Activated B cell treated with CpG ODN at 0.5 μM for 24 hours (primary cell): ENCODE data around the gene CDH16. TPM values are rescaled to one million over a fixed set of nuclear protein-coding genes. Genes with fewer than 3 reads are reported as not detected.

Experiments
- ATAC-seq: fragments of 200-7000 bp; cut with Tn5 transposase; one replicate; pipeline ENCODE4 v1.10.0; 2021; ENCODE audit warnings: low read depth, mild to moderate bottlenecking, moderate library complexity
- CTCF ChIA-PET: fragments of 350-600 bp; sonication (Branson Sonifier 250); formaldehyde crosslinking; loops from one replicate; lab custom pipeline; 2021; ENCODE audit warnings: antibody characterized with exemption; lab: Charles Lee
- POLR2A ChIA-PET: fragments of 350-600 bp; sonication (Branson Sonifier 250); formaldehyde crosslinking; loops from one replicate; lab custom pipeline; 2021; ENCODE audit warnings: antibody characterized with exemption; lab: Charles Lee
- DNase-seq: peaks from one replicate; pipeline ENCODE4 v3.0.0; 2022
- H3K27ac Mint-ChIP-seq: one replicate; pipeline ENCODE4 v1.8.0; 2020; ENCODE audit warnings: mixed read lengths
- H3K27me3 Mint-ChIP-seq: one replicate; pipeline ENCODE4 v1.8.0; 2021; ENCODE audit warnings: mixed read lengths
- H3K36me3 Mint-ChIP-seq: one replicate; pipeline ENCODE4 v1.8.0; 2021; ENCODE audit warnings: low read depth, mixed read lengths
- H3K4me1 Mint-ChIP-seq: one replicate; pipeline ENCODE4 v1.8.0; 2021; ENCODE audit warnings: mixed read lengths
- H3K4me3 Mint-ChIP-seq: one replicate; pipeline ENCODE4 v1.8.0; 2020; ENCODE audit warnings: mild to moderate bottlenecking, mixed read lengths
- H3K9me3 Mint-ChIP-seq: one replicate; pipeline ENCODE4 v1.8.0; 2020; ENCODE audit warnings: mixed read lengths
- CTCF ChIP-seq: fragments of 200-600 bp; IDR thresholded peaks from one replicate; pipeline ENCODE4 v1.8.0; 2022; ENCODE audit warnings: antibody characterized with exemption, mild to moderate bottlenecking
- intact Hi-C: fragments of 100-400 bp; cut with micrococcal nuclease; formaldehyde crosslinking; loops from one replicate; pipeline ENCODE4 v1.15.1; 2024
- total RNA-seq: library from RNA; stranded (reverse); gene quantifications from 2 replicates; pipeline ENCODE4 v1.2.3, GENCODE V29; 2022

The CDH16 gene
- total RNA-seq, 1 donor from 2014 or later: not detected

GRCh38 chr16:66905633-66906539 is 12.8 kb downstream of the CDH16 start:
- ChIA-PET POLR2A (interaction anchor here (1.2 kb wide), 1 partner anchor 37 kb away, joined by 3 read pairs; no protein-coding TSS in a partner anchor), CTCF (no interaction called here)
- intact Hi-C loops: no loop called here
- DNase-seq: no peak
- Mint-ChIP-seq H3K36me3 (no peaks in the 10 kb centered on the region), H3K4me1 (no peaks in the 10 kb centered on the region), H3K4me3 (no peak overlapping the region), H3K27ac (no peak overlapping the region), H3K27me3 (peaks cover 5% of the 10 kb centered on the region), H3K9me3 (no peaks in the 10 kb centered on the region)
- ATAC-seq: no peak
- no peak for TF ChIP-seq CTCF

GRCh38 chr16:66904846-66905632 is 13.6 kb downstream of the CDH16 start:
- Mint-ChIP-seq H3K9me3 (no peaks in the 10 kb centered on the region), H3K27ac (no peak overlapping the region), H3K4me1 (no peaks in the 10 kb centered on the region), H3K36me3 (no peaks in the 10 kb centered on the region), H3K27me3 (peaks cover 5% of the 10 kb centered on the region), H3K4me3 (no peak overlapping the region)
- ChIA-PET CTCF (no interaction called here), POLR2A (no interaction called here)
- intact Hi-C loops: no loop called here
- no peak for ATAC-seq
- no peak for DNase-seq
- TF ChIP-seq CTCF: no peak

GRCh38 chr16:66904428-66904845 is 14.2 kb downstream of the CDH16 start:
- CTCF ChIA-PET: no interaction called here
- Mint-ChIP-seq H3K27ac (no peak overlapping the region), H3K4me1 (no peaks in the 10 kb centered on the region), H3K4me3 (no peak overlapping the region), H3K27me3 (peaks cover 5% of the 10 kb centered on the region), H3K9me3 (no peaks in the 10 kb centered on the region), H3K36me3 (no peaks in the 10 kb centered on the region)
- intact Hi-C loops: no loop called here
- DNase-seq (no peak), ATAC-seq (no peak)
- POLR2A ChIA-PET: no interaction called here
- no peak for TF ChIP-seq CTCF

- no peaks in the 10 kb centered on the region for H3K9me3 Mint-ChIP-seq
- H3K36me3 Mint-ChIP-seq: no peaks in the 10 kb centered on the region
- no peaks in the 10 kb centered on the region for H3K4me1 Mint-ChIP-seq
- DNase-seq: no peak
- H3K4me3 Mint-ChIP-seq: no peak overlapping the region
- intact Hi-C loops: no loop called here
- no peak overlapping the region for H3K27ac Mint-ChIP-seq
- ChIA-PET CTCF (no interaction called here), POLR2A (no interaction called here)
- TF ChIP-seq CTCF: no peak
- H3K27me3 Mint-ChIP-seq: peaks cover 4% of the 10 kb centered on the region
- ATAC-seq: no peak
Observed at GRCh38 chr16:66903544-66904427, 14.9 kb downstream of the CDH16 start.
